ENCODE data around the gene ZNF41. TPM values are rescaled to one million over a fixed set of nuclear protein-coding genes. Genes with fewer than 3 reads are reported as not detected.

ZNF41 gene
- total RNA-seq, 1 experiment from 2014 or later = 12.2 TPM

DNA sequence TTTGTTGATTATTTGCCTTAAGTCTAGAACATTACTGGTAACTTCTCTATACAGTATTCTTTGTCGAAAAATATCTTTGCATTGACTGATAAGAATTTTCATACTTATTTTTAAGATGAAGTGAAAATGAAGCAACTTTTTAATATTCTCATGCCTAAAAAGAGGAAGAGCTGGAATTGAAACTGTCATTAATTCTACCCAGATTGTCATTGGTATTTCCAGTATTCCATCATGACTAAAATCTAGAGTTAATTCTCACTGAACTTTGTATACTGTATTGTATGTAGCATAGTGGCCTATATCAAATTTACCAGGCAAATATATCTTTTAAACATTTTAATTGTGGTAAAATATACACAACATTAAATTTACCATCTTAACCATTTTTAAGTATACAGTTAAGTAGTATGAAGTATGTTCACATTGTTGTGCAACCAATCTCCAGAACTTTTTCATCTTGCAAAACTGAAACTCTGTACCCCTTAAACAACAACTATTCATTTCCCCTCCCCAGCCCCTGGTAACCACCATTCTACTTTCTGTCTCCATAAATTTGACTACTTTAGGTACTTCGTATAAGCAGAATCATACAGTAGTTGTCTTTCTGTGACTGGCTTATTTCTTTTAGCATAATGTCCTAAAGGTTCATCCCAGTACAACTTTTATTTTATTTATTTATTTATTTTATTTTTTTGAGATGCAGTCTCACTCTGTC, 24.3 kb upstream of the ZNF41 start:
- CTCF ChIA-PET = no interaction called here
- Mint-ChIP-seq H3K36me3 (ENCODE audit: insufficient read depth, unreplicated experiment) (no peaks in the 10 kb centered on the region), H3K9me3 (ENCODE audit: low read depth, unreplicated experiment) (no peaks in the 10 kb centered on the region), H3K27ac (ENCODE audit: unreplicated experiment) (no peak overlapping the region), H3K27me3 (ENCODE audit: unreplicated experiment) (no peaks in the 10 kb centered on the region), H3K4me1 (ENCODE audit: low read depth, unreplicated experiment) (no peaks in the 10 kb centered on the region), H3K4me3 (ENCODE audit: low read depth, unreplicated experiment) (no peak overlapping the region)
- TF ChIP-seq, protein P1, sequence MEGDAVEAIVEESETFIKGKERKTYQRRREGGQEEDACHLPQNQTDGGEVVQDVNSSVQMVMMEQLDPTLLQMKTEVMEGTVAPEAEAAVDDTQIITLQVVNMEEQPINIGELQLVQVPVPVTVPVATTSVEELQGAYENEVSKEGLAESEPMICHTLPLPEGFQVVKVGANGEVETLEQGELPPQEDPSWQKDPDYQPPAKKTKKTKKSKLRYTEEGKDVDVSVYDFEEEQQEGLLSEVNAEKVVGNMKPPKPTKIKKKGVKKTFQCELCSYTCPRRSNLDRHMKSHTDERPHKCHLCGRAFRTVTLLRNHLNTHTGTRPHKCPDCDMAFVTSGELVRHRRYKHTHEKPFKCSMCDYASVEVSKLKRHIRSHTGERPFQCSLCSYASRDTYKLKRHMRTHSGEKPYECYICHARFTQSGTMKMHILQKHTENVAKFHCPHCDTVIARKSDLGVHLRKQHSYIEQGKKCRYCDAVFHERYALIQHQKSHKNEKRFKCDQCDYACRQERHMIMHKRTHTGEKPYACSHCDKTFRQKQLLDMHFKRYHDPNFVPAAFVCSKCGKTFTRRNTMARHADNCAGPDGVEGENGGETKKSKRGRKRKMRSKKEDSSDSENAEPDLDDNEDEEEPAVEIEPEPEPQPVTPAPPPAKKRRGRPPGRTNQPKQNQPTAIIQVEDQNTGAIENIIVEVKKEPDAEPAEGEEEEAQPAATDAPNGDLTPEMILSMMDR (IDR thresholded peaks at IDR 0.05; ENCODE audit: unreplicated experiment) = no peak
- no TSS peak for BruUV-seq (replicated peaks)
- intact Hi-C loops (cut with micrococcal nuclease; ENCODE audit: unreplicated experiment) = no loop called here
- no peak for DNase-seq

DNA sequence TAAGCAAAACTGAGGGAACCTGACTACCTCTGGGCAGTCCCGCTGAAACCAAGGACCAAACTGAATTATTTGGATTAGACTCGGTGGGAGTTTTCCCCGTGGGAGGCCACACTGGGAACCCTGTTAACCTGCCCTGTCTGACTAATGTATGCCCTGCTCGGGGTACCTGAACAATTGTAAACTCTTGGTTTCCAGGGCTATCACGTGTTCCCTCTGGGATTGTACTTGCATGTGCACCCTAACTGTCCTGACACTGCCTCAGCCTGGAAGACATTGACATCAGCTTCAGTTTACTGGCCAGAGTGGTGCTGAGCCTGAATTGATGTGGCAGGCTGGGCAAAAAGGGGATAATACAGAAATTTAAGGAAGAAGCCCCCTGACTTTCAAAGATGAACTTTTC, 20.1 kb upstream of the ZNF41 start:
- TF ChIP-seq, protein P1 (IDR thresholded peaks at IDR 0.05; ENCODE audit: unreplicated experiment) = no peak
- no peak overlapping the region for H3K27ac Mint-ChIP-seq (ENCODE audit: unreplicated experiment)
- H3K4me3 Mint-ChIP-seq (ENCODE audit: low read depth, unreplicated experiment) = no peak overlapping the region
- no peak for DNase-seq
- intact Hi-C loops (cut with micrococcal nuclease; ENCODE audit: unreplicated experiment) = no loop called here
- no peaks in the 10 kb centered on the region for H3K36me3 Mint-ChIP-seq (ENCODE audit: insufficient read depth, unreplicated experiment)
- BruUV-seq (replicated peaks) = no TSS peak
- no peaks in the 10 kb centered on the region for H3K4me1 Mint-ChIP-seq (ENCODE audit: low read depth, unreplicated experiment)
- no peaks in the 10 kb centered on the region for H3K9me3 Mint-ChIP-seq (ENCODE audit: low read depth, unreplicated experiment)
- no peaks in the 10 kb centered on the region for H3K27me3 Mint-ChIP-seq (ENCODE audit: unreplicated experiment)
- CTCF ChIA-PET = no interaction called here

GRCh38 chrX:47502316-47503125, 19.5 kb upstream of the ZNF41 start:
- TF ChIP-seq, protein P1 (IDR thresholded peaks at IDR 0.05; ENCODE audit: unreplicated experiment) = no peak
- Mint-ChIP-seq H3K9me3 (ENCODE audit: low read depth, unreplicated experiment) (no peaks in the 10 kb centered on the region), H3K36me3 (ENCODE audit: insufficient read depth, unreplicated experiment) (no peaks in the 10 kb centered on the region), H3K4me1 (ENCODE audit: low read depth, unreplicated experiment) (no peaks in the 10 kb centered on the region), H3K4me3 (ENCODE audit: low read depth, unreplicated experiment) (no peak overlapping the region), H3K27me3 (ENCODE audit: unreplicated experiment) (no peaks in the 10 kb centered on the region), H3K27ac (ENCODE audit: unreplicated experiment) (no peak overlapping the region)
- CTCF ChIA-PET = no interaction called here
- DNase-seq = no peak
- intact Hi-C loops (cut with micrococcal nuclease; ENCODE audit: unreplicated experiment) = no loop called here
- no TSS peak for BruUV-seq (replicated peaks)

- Mint-ChIP-seq H3K4me3 (ENCODE audit: low read depth, unreplicated experiment) (no peak overlapping the region), H3K4me1 (ENCODE audit: low read depth, unreplicated experiment) (no peaks in the 10 kb centered on the region), H3K9me3 (ENCODE audit: low read depth, unreplicated experiment) (no peaks in the 10 kb centered on the region), H3K27ac (ENCODE audit: unreplicated experiment) (no peak overlapping the region), H3K36me3 (ENCODE audit: insufficient read depth, unreplicated experiment) (no peaks in the 10 kb centered on the region), H3K27me3 (ENCODE audit: unreplicated experiment) (no peaks in the 10 kb centered on the region)
- DNase-seq = no peak
- CTCF ChIA-PET = interaction anchor here (0.6 kb wide), 1 partner anchor 562 kb away, joined by 4 read pairs; no protein-coding TSS in a partner anchor
- intact Hi-C loops (cut with micrococcal nuclease; ENCODE audit: unreplicated experiment) = no loop called here
- BruUV-seq (replicated peaks) = no TSS peak
- TF ChIP-seq, protein P1 (IDR thresholded peaks at IDR 0.05; ENCODE audit: unreplicated experiment) = no peak
Observed at GRCh38 chrX:47501226-47502074, 18.4 kb upstream of the ZNF41 start.
